Activated CD8-positive, alpha-beta memory T cell treated with anti-CD3 and anti-CD28 coated beads, Interleukin-2, amount 10 ng/mL, durations not matched to agents 7 days and 5 days (primary cell): Measurements from ENCODE around the gene CITED2. TPM values are rescaled to one million over a fixed set of nuclear protein-coding genes. Genes with fewer than 3 reads are reported as not detected.
A peak's percentile ranks its signal among the peaks of the same experiment; 100 is the strongest.
"Not testable (repeated sequence)": the region's sequence is repeated elsewhere in the genome, so short reads cannot be mapped to it uniquely, and the experiment has no call there.

ENCODE experiments used
- ATAC-seq: fragments of 150-1000 bp; cut with Tn5 transposase; one replicate; pipeline ENCODE4 v1.10.0; 2021; ENCODE audit warnings: moderate library complexity
- CTCF ChIA-PET: fragments of 350-600 bp; sonication (Branson Sonifier 250); formaldehyde crosslinking; loops from one replicate; lab custom pipeline; 2021; ENCODE audit warnings: antibody characterized with exemption; lab: Charles Lee
- DNase-seq: peaks from one replicate; pipeline ENCODE4 v3.0.0-alpha.2; 2020
- H3K27ac Mint-ChIP-seq: one replicate; pipeline ENCODE4 v1.8.0; 2021; ENCODE audit warnings: mild to moderate bottlenecking, mixed read lengths
- H3K27me3 Mint-ChIP-seq: one replicate; pipeline ENCODE4 v1.8.0; 2021; ENCODE audit warnings: mixed read lengths
- H3K36me3 Mint-ChIP-seq: one replicate; pipeline ENCODE4 v1.8.0; 2021; ENCODE audit warnings: mild to moderate bottlenecking, mixed read lengths
- H3K4me1 Mint-ChIP-seq: one replicate; pipeline ENCODE4 v1.8.0; 2021; ENCODE audit warnings: mixed read lengths
- H3K4me3 Mint-ChIP-seq: one replicate; pipeline ENCODE4 v1.8.0; 2021; ENCODE audit warnings: mild to moderate bottlenecking, moderate library complexity, mixed read lengths
- H3K9me3 Mint-ChIP-seq: one replicate; pipeline ENCODE4 v1.8.0; 2022; ENCODE audit warnings: low read depth, mixed read lengths
- total RNA-seq, 2 experiments: library from RNA; stranded (reverse); gene quantifications; one replicate each; pipeline ENCODE4 v1.2.3, GENCODE V29; 2021

CITED2 gene
- total RNA-seq, 2 experiments from 2014 or later: 102 to 107 TPM

DNA sequence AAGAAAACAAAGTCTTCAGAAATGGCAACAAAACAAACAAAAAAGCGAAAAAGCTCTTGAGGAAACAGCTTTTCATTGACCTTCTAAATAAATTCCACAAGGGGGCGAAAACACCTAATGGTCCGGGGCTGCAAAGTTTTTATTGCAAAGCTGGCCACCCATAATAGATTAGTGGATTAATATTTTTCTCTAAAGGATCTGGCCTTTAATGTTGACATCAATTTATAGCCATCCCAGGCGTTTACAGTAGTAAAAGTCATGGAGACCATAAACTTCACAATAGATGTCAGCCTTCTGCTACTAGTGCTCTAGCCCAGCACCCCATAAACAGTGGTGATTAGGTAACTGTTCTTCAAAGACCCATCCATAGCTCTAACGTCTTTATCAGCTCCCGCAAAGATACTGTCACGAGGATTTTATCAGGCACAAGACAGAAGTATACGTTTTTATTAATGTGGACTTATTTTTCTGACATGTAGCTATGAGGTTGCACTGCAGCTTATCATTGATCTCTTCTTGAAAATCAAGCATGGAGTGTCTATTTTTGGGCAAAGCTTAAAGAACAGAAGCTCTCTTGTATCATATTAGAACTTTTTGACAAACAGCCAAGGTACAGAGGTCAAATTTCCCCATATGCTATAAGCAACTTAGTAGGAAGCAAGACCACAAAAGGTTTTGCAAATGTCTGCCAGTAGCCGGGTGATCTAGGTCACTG lies 4.7 kb downstream of the CITED2 start:
- CTCF ChIA-PET: interaction anchor here (0.6 to 2.7 kb wide), 33 partner anchors 9 to 1216 kb away, joined by 3 to 25 read pairs (median 4); no protein-coding TSS in a partner anchor
- Mint-ChIP-seq H3K36me3 (peaks cover 35% of the 10 kb centered on the region), H3K27me3 (no peaks in the 10 kb centered on the region), H3K4me3 (peak overlapping the region; percentile 40), H3K27ac (peak overlapping the region; percentile 81), H3K4me1 (peaks cover 47% of the 10 kb centered on the region), H3K9me3 (no peaks in the 10 kb centered on the region)
- ATAC-seq (no peak), DNase-seq (no peak)

DNA sequence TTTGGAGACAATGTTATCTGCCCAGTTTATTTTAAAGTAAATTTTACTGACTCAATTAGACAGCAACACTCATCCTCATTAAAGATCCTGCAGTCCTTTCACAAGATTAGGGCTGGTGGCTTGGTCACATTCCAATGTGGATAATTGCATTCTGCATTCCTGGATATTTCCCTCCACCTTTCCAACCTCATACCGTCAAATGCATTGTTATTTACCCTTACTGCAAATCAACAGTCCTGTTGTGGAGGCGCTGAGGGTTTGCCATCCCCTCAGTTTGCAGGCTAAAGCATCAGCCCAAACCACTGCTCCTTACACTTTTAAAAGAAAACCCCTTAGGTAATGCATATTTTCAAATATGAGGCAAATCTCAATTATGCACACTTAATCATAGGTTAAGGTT lies 5.4 kb downstream of the CITED2 start:
- DNase-seq (no peak), ATAC-seq (no peak)
- H3K4me1 Mint-ChIP-seq: peaks cover 52% of the 10 kb centered on the region
- no peaks in the 10 kb centered on the region for H3K9me3 Mint-ChIP-seq
- H3K27ac Mint-ChIP-seq: no peak overlapping the region
- H3K36me3 Mint-ChIP-seq: peaks cover 31% of the 10 kb centered on the region
- CTCF ChIA-PET: interaction anchor here (0.6 to 2.7 kb wide), 30 partner anchors 9 to 1217 kb away, joined by 3 to 25 read pairs (median 4); no protein-coding TSS in a partner anchor
- H3K27me3 Mint-ChIP-seq: no peaks in the 10 kb centered on the region
- no peak overlapping the region for H3K4me3 Mint-ChIP-seq

DNA sequence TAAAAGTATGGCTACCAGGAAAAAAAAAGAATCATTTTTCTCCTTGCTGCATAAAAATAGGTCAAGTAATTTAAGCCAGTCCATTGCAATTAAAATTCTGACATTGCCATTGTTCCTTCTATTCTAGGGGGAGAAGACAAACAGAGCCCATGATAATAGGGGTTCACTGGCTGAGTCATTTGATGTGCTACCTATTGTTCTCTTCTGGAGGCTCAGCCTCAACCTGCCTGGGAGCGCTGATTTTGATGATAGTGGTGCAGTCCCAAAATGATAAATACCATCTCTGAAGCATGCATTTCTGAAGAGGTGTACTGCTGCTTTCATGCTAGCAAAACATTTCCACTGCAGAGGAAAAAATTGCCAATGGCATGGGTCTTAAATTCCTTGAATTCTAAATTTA lies 5.8 kb downstream of the CITED2 start:
- Mint-ChIP-seq H3K4me1 (peaks cover 55% of the 10 kb centered on the region), H3K4me3 (no peak overlapping the region), H3K36me3 (peaks cover 27% of the 10 kb centered on the region), H3K9me3 (no peaks in the 10 kb centered on the region), H3K27me3 (no peaks in the 10 kb centered on the region), H3K27ac (no peak overlapping the region)
- CTCF ChIA-PET: interaction anchor here (1.0 to 2.7 kb wide), 2 partner anchors 149 to 150 kb away, joined by 4 to 25 read pairs; no protein-coding TSS in a partner anchor
- no peak for ATAC-seq
- DNase-seq: no peak

DNA sequence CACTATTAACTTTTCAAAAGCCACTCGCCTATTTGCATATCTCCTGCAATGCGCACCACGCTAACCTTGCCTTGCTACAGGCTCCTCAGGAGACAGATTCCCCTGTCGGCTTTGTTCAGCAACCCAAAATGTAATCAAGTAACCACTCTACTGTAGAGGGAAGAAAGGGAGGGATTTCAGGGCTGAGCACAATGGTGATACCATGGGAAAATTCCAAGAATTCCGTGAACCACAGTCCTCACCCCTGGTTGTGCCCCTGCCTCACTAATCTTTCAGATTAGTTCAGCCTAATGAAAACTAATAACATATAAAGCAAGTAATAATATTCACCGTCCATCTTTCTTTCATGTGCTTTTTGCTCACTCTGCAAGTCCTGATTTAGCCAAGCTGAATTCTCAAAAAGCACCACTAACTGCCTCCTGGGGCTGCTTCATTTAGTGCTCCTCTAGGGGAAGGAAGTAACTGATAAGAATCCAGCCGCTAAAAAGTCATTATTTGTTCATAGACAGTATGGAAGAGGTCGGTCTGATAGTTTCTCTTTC lies 6.6 kb downstream of the CITED2 start:
- H3K36me3 Mint-ChIP-seq: peaks cover 20% of the 10 kb centered on the region
- CTCF ChIA-PET: interaction anchor here (1.0 kb wide), 1 partner anchor 148 kb away, joined by 4 read pairs; no protein-coding TSS in a partner anchor
- H3K27ac Mint-ChIP-seq: no peak overlapping the region
- no peaks in the 10 kb centered on the region for H3K9me3 Mint-ChIP-seq
- H3K4me3 Mint-ChIP-seq: no peak overlapping the region
- no peak for ATAC-seq
- H3K27me3 Mint-ChIP-seq: no peaks in the 10 kb centered on the region
- H3K4me1 Mint-ChIP-seq: peaks cover 59% of the 10 kb centered on the region
- no peak for DNase-seq

DNA sequence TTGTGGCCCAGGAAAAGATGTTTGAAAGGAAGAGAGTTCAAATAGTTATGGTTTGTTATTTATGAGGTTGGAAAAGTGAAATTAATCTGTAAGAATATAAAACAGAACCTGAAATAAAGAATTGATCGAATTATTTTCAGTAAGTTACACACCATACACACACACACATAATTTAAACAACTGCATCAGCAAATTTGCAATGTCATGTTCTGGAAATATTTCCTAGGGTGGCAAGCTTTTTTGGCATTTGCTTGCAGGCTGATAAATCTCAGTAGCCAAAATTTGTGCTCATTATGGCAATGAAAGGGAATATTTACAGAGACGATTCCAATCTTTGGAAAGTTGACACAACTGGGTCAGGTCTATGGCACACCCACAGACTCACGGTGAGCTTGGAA lies 9.5 kb downstream of the CITED2 start:
- Mint-ChIP-seq H3K27me3 (no peaks in the 10 kb centered on the region), H3K4me1 (peaks cover 53% of the 10 kb centered on the region), H3K36me3 (no peaks in the 10 kb centered on the region), H3K4me3 (no peak overlapping the region), H3K9me3 (no peaks in the 10 kb centered on the region), H3K27ac (no peak overlapping the region)
- DNase-seq: no peak
- CTCF ChIA-PET: interaction anchor here (0.7 to 3.4 kb wide), 44 partner anchors 9 to 780 kb away, joined by 3 to 110 read pairs (median 3); partner anchors contain the start of genes CITED2, HECA and TXLNB
- ATAC-seq: no peak

DNA sequence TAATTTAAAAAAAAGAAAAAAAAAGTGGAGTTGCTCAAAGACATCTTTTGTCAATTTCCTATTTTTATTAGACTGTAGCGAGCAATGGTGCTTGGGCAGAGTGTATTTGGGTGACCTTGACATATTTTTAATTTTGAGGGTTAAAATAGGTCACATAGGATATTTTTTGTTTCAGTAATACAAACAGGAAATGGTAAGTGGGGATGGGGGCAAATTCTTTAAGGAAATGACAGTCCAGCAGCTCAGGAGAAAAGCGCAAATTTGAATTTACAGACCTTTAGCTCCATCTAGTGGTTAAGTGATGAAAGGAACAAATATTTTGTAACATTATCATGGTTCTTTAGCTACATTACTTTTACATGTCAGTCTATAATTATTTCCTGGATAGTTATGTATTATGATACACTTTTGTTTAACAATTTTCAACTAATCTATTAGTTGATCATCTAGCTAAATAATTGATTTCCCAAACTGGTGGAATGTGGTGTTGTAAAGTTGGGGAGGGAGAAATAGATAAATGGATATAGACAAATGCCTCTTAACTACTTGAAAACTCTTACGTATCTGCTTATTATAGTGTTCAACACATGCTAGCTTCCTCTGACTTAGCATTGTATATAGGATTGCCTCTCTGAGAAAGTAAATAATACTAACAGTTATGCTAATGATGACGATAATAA lies 10.0 kb downstream of the CITED2 start:
- DNase-seq (no peak), ATAC-seq (peak; percentile 28)
- Mint-ChIP-seq H3K36me3 (no peaks in the 10 kb centered on the region), H3K9me3 (no peaks in the 10 kb centered on the region), H3K4me3 (no peak overlapping the region), H3K27ac (peak overlapping the region; percentile 39), H3K27me3 (no peaks in the 10 kb centered on the region), H3K4me1 (peaks cover 48% of the 10 kb centered on the region)
- CTCF ChIA-PET: interaction anchor here (0.7 to 3.4 kb wide), 44 partner anchors 8 to 779 kb away, joined by 3 to 110 read pairs (median 3); partner anchors contain the start of genes CITED2, HECA and TXLNB

DNA sequence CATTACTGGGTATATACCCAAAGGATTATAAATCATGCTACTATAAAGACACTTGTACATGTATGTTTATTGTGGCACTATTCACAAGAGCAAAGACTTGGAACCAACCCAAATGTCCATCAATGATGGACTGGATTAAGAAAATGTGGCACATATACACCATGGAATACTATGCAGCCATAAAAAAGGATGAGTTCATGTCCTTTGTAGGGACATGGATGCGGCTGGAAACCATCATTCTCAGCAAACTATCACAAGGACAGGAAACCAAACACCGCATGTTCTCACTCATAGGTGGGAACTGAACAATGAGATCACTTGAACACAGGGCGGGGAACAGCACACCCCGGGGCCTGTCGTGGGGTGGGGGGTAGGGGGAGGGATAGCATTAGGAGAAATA lies 10.7 kb downstream of the CITED2 start:
- not testable (repeated sequence) for H3K36me3 Mint-ChIP-seq, H3K9me3 Mint-ChIP-seq, ATAC-seq, H3K27me3 Mint-ChIP-seq, H3K4me3 Mint-ChIP-seq, DNase-seq
- CTCF ChIA-PET: interaction anchor here (0.9 to 3.4 kb wide), 27 partner anchors 10 to 779 kb away, joined by 3 to 110 read pairs (median 4); partner anchors contain the start of genes CITED2, HECA and TXLNB
- H3K4me1 Mint-ChIP-seq: peaks cover 47% of the 10 kb centered on the region
- peak overlapping the region; percentile 14 for H3K27ac Mint-ChIP-seq

DNA sequence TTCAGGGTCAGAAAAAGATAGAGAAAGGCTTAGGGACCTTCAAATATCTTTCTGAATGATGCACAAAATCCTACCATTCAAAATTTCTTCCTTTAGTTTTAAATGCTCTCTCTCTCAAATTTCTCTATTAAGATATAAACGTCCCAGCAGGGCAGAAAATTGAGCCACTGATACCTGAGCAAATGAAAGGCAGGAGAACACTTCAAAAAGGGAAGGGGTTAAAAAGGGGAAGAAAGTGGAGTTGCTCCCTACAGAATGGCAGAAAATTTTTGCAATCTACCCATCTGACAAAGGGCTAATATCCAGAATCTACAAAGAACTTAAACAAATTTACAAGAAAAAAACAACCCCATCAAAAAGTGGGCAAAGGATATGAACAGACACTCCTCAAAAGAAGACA lies 11.3 kb downstream of the CITED2 start:
- H3K36me3 Mint-ChIP-seq, H3K4me3 Mint-ChIP-seq: not testable (repeated sequence)

DNA sequence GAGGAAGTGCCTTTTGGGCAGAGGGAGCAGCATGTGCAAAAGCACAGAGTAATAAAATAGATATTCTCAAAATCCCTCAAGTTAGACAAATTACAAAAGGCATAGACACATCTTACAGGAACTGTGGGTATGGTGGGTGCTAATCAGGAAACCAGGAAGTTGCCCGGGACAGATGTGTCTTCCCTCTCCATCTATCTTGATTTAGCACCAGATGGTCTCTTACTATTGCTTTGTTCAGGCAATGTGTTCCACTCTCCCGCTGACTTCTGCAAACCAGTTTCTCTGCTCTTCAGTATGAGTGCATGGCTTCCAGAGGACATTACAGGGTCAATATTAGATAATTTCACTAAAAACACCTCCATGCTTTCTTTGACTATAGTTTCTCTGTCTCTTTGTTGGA lies 13.2 kb downstream of the CITED2 start:
- Mint-ChIP-seq H3K27ac (no peak overlapping the region), H3K4me3 (no peak overlapping the region), H3K9me3 (no peaks in the 10 kb centered on the region)

More for the DNA sequence above, 11.3 kb downstream of the CITED2 start:
- not testable (repeated sequence) for H3K27me3 Mint-ChIP-seq, ATAC-seq, DNase-seq, H3K9me3 Mint-ChIP-seq
- Mint-ChIP-seq H3K27ac (peak overlapping the region; percentile 14), H3K4me1 (peaks cover 42% of the 10 kb centered on the region)
- CTCF ChIA-PET: interaction anchor here (4.2 kb wide), 1 partner anchor 144 kb away, joined by 58 read pairs; no protein-coding TSS in a partner anchor

DNA sequence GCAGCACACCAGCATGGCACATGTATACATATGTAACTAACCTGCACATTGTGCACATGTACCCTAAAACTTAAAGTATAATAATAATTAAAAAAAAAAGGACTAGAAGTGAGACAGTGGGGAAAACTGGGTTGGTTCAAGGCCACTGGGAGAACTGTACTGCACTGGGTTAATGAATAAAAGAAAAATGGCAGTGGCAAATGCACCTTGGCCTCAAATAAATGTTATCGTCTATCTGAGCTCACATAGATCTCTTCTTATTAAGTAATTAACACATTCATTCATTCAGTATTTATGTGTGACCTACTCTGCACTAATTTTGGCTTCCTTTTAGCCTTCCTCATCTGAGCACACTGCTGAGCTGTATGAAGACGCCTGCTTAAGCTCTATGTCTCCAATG lies 17.5 kb downstream of the CITED2 start:
- CTCF ChIA-PET: interaction anchor here (1.4 kb wide), 1 partner anchor 8 kb away, joined by 4 read pairs; no protein-coding TSS in a partner anchor
- Mint-ChIP-seq H3K9me3 (peaks cover 5% of the 10 kb centered on the region), H3K4me1 (peaks cover 6% of the 10 kb centered on the region), H3K27ac (no peak overlapping the region), H3K36me3 (peaks cover 2% of the 10 kb centered on the region), H3K27me3 (no peaks in the 10 kb centered on the region), H3K4me3 (no peak overlapping the region)
- ATAC-seq (no peak), DNase-seq (no peak)

More for the DNA sequence above, 13.2 kb downstream of the CITED2 start:
- peaks cover 25% of the 10 kb centered on the region for H3K4me1 Mint-ChIP-seq
- CTCF ChIA-PET: interaction anchor here (1.1 to 4.2 kb wide), 5 partner anchors 8 to 237 kb away, joined by 6 to 58 read pairs (median 6); partner anchors contain the start of gene TXLNB
- no peak for ATAC-seq
- no peaks in the 10 kb centered on the region for H3K27me3 Mint-ChIP-seq
- DNase-seq: no peak
- peaks cover 2% of the 10 kb centered on the region for H3K36me3 Mint-ChIP-seq

DNA sequence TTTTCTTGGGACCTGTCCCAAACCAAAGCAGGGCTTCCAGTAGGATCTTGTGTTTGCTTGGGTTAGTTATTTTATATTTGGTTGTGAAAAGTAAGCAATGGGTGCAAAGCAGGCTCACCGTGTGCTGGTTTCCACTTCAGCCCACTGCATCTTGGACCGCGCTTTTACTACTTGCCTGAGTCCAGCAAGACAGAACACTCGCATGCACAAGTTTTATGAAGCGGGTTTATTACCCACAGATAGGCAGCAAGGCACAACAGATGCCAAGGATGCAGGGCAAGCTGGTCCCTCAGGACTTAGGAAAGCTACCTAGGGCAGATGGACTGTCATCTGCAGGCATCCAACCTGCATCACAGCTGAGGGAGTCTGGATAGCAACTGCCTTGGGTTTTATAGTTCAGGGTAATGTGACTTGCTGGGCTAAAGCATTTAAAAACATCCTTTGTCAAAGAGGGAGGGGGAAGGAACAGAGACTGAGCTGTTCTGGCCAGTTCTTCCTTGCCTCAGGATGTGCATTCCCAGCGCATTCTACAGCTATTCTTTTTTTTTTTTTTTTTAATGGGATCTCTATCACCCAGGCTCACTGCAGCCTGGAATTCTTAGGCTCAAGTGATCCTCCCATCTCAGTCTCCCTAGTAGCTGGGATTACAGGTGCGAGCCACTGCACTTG lies 18.5 kb downstream of the CITED2 start:
- Mint-ChIP-seq H3K4me1 (peaks cover under 1% of the 10 kb centered on the region), H3K4me3 (no peak overlapping the region), H3K9me3 (peaks cover 5% of the 10 kb centered on the region), H3K36me3 (peaks cover 2% of the 10 kb centered on the region), H3K27ac (no peak overlapping the region), H3K27me3 (no peaks in the 10 kb centered on the region)
- no peak for DNase-seq
- no peak for ATAC-seq
- CTCF ChIA-PET: interaction anchor here (1.4 to 2.9 kb wide), 2 partner anchors 9 to 137 kb away, joined by 4 to 11 read pairs; no protein-coding TSS in a partner anchor

DNA sequence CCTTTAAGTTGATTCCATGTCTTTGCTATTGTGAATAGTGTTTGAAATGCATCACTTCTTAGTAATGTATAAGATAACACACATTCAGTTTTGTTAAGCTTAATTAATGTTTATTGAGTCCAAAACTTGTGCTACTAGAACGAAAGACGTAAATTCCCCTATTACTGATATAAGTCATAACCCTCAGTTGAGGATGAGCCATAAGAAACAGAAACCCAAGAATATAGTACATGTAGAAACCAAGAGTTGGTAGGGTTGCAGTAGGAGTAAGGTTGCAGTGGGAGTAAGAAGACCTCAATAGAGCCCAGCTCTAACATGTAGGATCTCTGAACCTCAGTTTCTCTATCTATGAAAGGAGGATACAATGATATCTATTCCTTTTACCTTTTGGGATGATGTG lies 19.3 kb downstream of the CITED2 start:
- peaks cover 2% of the 10 kb centered on the region for H3K36me3 Mint-ChIP-seq
- no peaks in the 10 kb centered on the region for H3K27me3 Mint-ChIP-seq
- no peak overlapping the region for H3K27ac Mint-ChIP-seq
- CTCF ChIA-PET: interaction anchor here (2.9 kb wide), 1 partner anchor 136 kb away, joined by 11 read pairs; no protein-coding TSS in a partner anchor
- H3K4me1 Mint-ChIP-seq: no peaks in the 10 kb centered on the region
- peaks cover 5% of the 10 kb centered on the region for H3K9me3 Mint-ChIP-seq
- DNase-seq (no peak), ATAC-seq (no peak)
- no peak overlapping the region for H3K4me3 Mint-ChIP-seq
